ENCODE data around the gene TMEM119.

DNA sequence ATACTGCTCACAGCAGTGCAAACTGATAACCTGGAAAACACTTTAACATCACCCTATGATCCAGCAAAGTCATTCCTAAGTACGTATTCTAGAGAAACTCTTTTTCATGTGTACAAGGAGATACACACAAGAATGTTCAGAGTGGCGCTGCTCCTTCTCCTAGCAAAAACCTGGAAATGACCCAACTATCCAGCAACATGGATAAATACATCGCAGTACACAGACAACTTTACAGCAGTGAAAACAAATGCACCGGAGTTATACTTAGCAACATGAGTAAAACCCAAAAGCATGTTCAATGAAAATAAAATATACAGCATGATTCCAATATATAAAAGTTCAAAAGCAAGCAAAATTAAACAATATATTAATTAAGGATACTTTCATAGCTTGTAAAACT is 55.6 kb downstream of the TMEM119 start:
- TF ChIP-seq, protein P1, sequence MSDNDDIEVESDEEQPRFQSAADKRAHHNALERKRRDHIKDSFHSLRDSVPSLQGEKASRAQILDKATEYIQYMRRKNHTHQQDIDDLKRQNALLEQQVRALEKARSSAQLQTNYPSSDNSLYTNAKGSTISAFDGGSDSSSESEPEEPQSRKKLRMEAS (IDR thresholded peaks at IDR 0.05; ENCODE audit: low read depth, low read length) = no peak
- TF ChIP-seq CTCF (IDR thresholded peaks at IDR 0.05; ENCODE audit: low read depth, low read length) (no peak), POLR2A (IDR thresholded peaks at IDR 0.05; ENCODE audit: extremely low read depth, insufficient read length) (no peak), MYC (IDR thresholded peaks at IDR 0.05; ENCODE audit: low read depth, low read length) (no peak)

Data from NB4 (cell line).